Activated CD8-positive, alpha-beta T cell treated with anti-CD3 and anti-CD28 coated beads for 36 hours (primary cell): ENCODE results near the gene SLC22A4. TPM values are rescaled to one million over a fixed set of nuclear protein-coding genes. Genes with fewer than 3 reads are reported as not detected.

Source experiments
- ATAC-seq: fragments of 200-7000 bp; cut with Tn5 transposase; one replicate; pipeline ENCODE4 v1.10.0; 2021; ENCODE audit warnings: mild to moderate bottlenecking, moderate library complexity
- CTCF ChIA-PET: fragments of 350-600 bp; sonication (Branson Sonifier 250); formaldehyde crosslinking; loops from one replicate; lab custom pipeline; 2021; ENCODE audit warnings: antibody characterized with exemption; lab: Charles Lee
- POLR2A ChIA-PET: fragments of 350-600 bp; sonication (Branson Sonifier 250); formaldehyde crosslinking; loops from one replicate; lab custom pipeline; 2021; ENCODE audit warnings: antibody characterized with exemption; lab: Charles Lee
- DNase-seq: peaks from one replicate; pipeline ENCODE4 v3.0.0-alpha.2; 2020
- H3K27ac Mint-ChIP-seq: one replicate; pipeline ENCODE4 v1.8.0; 2021; ENCODE audit warnings: mild to moderate bottlenecking, mixed read lengths
- H3K27me3 Mint-ChIP-seq: one replicate; pipeline ENCODE4 v1.8.0; 2021; ENCODE audit warnings: mixed read lengths
- H3K36me3 Mint-ChIP-seq: one replicate; pipeline ENCODE4 v1.8.0; 2021; ENCODE audit warnings: low read depth, mixed read lengths
- H3K4me1 Mint-ChIP-seq: one replicate; pipeline ENCODE4 v1.8.0; 2021; ENCODE audit warnings: low read depth, mixed read lengths
- H3K4me3 Mint-ChIP-seq: one replicate; pipeline ENCODE4 v1.8.0; 2021; ENCODE audit warnings: mild to moderate bottlenecking, moderate library complexity, mixed read lengths
- H3K9me3 Mint-ChIP-seq: one replicate; pipeline ENCODE4 v1.8.0; 2021; ENCODE audit warnings: mixed read lengths
- intact Hi-C: fragments of 100-400 bp; cut with micrococcal nuclease; formaldehyde crosslinking; loops from one replicate; pipeline ENCODE4 v1.10.0; 2022
- total RNA-seq, 2 experiments: library from RNA; stranded (reverse); gene quantifications; one replicate each; pipeline ENCODE4 v1.2.3, GENCODE V29; 2021
- TF ChIP-seq, protein P1 (sequence below): fragments of 200-600 bp; IDR thresholded peaks from one replicate; pipeline ENCODE4 v1.8.0; 2022; ENCODE audit warnings: antibody characterized with exemption, mild to moderate bottlenecking

SLC22A4 gene
- total RNA-seq, 2 experiments from 2014 or later: 0.74 to 0.88 TPM

DNA sequence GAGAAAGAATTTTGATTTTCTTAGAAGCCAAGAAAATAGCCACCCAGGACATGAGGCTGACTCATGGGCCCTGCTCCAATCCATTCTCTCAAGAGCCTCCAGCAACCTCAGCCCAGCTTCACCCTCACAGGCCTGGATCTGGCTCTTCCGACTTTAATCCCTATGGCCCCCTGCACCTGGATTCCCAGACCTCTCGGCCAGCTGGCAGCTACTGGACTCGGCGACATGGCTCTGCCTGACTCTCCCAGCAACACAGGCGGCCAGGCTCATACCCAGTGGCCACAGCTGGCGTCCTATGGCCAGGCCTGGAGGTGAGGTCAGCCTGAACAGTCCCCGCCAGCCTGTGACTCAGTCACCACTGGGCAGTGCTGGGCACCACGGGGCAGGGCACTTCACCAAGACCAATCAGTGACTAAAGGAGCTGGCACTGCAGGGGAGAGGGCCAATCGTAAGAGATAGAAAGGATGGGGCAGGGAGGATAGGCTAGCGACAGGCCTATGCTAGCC is 42.9 kb upstream of the SLC22A4 start:
- intact Hi-C loops: no loop called here
- TF ChIP-seq, protein P1, sequence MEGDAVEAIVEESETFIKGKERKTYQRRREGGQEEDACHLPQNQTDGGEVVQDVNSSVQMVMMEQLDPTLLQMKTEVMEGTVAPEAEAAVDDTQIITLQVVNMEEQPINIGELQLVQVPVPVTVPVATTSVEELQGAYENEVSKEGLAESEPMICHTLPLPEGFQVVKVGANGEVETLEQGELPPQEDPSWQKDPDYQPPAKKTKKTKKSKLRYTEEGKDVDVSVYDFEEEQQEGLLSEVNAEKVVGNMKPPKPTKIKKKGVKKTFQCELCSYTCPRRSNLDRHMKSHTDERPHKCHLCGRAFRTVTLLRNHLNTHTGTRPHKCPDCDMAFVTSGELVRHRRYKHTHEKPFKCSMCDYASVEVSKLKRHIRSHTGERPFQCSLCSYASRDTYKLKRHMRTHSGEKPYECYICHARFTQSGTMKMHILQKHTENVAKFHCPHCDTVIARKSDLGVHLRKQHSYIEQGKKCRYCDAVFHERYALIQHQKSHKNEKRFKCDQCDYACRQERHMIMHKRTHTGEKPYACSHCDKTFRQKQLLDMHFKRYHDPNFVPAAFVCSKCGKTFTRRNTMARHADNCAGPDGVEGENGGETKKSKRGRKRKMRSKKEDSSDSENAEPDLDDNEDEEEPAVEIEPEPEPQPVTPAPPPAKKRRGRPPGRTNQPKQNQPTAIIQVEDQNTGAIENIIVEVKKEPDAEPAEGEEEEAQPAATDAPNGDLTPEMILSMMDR: no peak
- ATAC-seq: no peak
- peaks cover 3% of the 10 kb centered on the region for H3K36me3 Mint-ChIP-seq
- H3K27ac Mint-ChIP-seq: no peak overlapping the region
- peaks cover 5% of the 10 kb centered on the region for H3K27me3 Mint-ChIP-seq
- no peak for DNase-seq
- peaks cover 8% of the 10 kb centered on the region for H3K9me3 Mint-ChIP-seq
- POLR2A ChIA-PET: no interaction called here
- no peaks in the 10 kb centered on the region for H3K4me1 Mint-ChIP-seq
- CTCF ChIA-PET: interaction anchor here (0.7 to 2.1 kb wide), 5 partner anchors 13 to 42 kb away, joined by 3 to 20 read pairs (median 6); no protein-coding TSS in a partner anchor
- H3K4me3 Mint-ChIP-seq: no peak overlapping the region

- H3K9me3 Mint-ChIP-seq: no peaks in the 10 kb centered on the region
- ChIA-PET POLR2A (no interaction called here), CTCF (interaction anchor here (1.0 to 2.0 kb wide), 2 partner anchors 15 to 20 kb away, joined by 4 to 5 read pairs; no protein-coding TSS in a partner anchor)
- DNase-seq: no peak
- no peaks in the 10 kb centered on the region for H3K4me1 Mint-ChIP-seq
- no peak overlapping the region for H3K27ac Mint-ChIP-seq
- intact Hi-C loops: no loop called here
- no peak overlapping the region for H3K4me3 Mint-ChIP-seq
- no peak for ATAC-seq
- peaks cover 13% of the 10 kb centered on the region for H3K27me3 Mint-ChIP-seq
- TF ChIP-seq, protein P1: no peak
- no peaks in the 10 kb centered on the region for H3K36me3 Mint-ChIP-seq
Measured at GRCh38 chr5:132253008-132253441, 41.2 kb upstream of the SLC22A4 start.

DNA sequence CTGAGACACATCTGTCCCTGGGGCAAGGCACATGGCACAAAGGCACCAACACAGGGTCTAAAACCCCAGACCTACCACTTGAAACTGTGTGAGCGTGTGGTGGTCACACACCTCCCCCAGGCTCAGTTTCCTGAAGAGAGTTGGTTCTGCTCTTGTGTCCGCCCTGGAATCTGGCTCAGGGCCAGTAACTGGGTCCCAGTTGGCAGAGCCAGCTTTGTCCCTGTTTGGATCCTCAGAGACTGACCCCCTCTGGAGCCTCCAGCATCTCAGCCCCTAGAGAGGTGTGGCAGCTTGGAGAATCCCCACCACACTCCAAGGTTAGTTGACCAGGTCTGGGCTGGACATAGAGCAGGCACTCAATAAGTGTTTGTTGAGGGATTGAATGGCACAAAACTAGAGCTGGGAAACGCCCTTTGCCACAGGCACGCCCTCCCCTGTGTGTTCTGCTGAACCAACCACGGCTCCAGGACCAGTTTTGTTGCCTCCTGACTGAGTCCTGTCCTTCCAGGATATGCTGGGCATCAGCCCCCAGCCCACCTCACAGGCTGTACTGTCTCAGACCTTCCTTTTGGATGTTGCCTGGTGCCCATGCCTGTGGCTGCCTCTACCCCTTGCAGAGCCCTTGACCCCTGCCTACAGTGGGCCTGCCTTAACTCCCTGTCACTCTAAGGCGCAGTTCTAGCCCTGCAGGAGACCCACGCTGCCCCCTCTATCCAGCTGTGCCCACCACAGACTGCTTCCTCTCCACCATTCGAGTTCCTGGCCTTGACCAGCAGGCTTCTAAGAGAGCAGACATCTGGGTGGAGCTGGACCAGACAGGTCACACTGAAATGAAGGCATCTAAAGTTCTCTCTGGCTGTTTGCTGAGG is 40.5 kb upstream of the SLC22A4 start:
- Mint-ChIP-seq H3K4me3 (no peak overlapping the region), H3K27me3 (peaks cover 13% of the 10 kb centered on the region), H3K9me3 (no peaks in the 10 kb centered on the region), H3K36me3 (no peaks in the 10 kb centered on the region), H3K4me1 (no peaks in the 10 kb centered on the region), H3K27ac (no peak overlapping the region)
- no peak for ATAC-seq
- TF ChIP-seq, protein P1: no peak
- ChIA-PET CTCF (interaction anchor here (2.0 to 2.6 kb wide), 2 partner anchors 15 to 19 kb away, joined by 5 to 11 read pairs; no protein-coding TSS in a partner anchor), POLR2A (no interaction called here)
- intact Hi-C loops: no loop called here
- DNase-seq: no peak

DNA sequence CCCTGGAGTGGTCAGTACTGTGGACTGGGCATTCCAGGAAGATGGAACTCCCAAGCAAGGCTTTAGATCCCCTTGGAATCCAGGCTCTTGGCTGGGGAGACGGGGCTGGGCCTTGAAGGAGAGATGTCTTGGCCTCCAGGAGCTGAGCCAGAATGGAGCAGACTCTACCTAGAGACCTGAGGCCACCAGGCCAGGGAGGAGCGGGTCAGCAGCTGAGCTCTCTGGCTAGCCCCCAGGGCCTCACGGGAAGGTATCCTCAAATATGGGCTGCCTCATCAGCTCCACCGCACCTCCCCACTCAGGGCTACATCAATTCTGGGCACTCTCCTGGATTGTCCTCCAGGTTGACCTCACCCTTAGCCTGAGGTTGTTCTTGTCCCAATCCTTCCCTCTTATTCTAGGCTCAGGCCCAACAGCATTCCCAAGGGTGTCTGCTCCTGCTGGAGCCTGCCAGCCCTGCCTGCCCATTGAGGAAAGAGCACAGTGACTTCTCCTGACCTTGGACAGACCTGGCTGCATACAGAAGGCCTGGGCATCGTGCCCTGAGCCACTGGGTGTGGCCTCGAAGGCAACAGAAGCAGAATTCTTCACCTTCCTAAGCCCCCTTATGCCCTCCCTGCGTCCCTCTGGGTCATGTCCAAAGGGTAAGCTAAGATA is 39.7 kb upstream of the SLC22A4 start:
- Mint-ChIP-seq H3K36me3 (no peaks in the 10 kb centered on the region), H3K27ac (no peak overlapping the region), H3K27me3 (peaks cover 13% of the 10 kb centered on the region), H3K4me1 (peaks cover 2% of the 10 kb centered on the region), H3K9me3 (no peaks in the 10 kb centered on the region), H3K4me3 (no peak overlapping the region)
- DNase-seq: no peak
- TF ChIP-seq, protein P1: no peak
- ATAC-seq: no peak
- intact Hi-C loops: no loop called here
- POLR2A ChIA-PET: interaction anchor here (0.6 to 0.8 kb wide), 2 partner anchors 39 to 115 kb away, joined by 3 read pairs; partner anchors contain the start of gene SLC22A5
- CTCF ChIA-PET: interaction anchor here (2.0 to 2.6 kb wide), 2 partner anchors 16 to 19 kb away, joined by 5 to 11 read pairs; no protein-coding TSS in a partner anchor
